GM13976 (cell line): ENCODE data around the gene CFAP74.

Source experiments
- DNase-seq: peaks from one replicate; pipeline ENCODE4 v3.0.0; 2012; ENCODE audit warnings: low spot score
- CTCF ChIP-seq: IDR thresholded peaks from 2 replicates; pipeline ENCODE4 v1.5.1; 2012; ENCODE audit warnings: borderline replicate concordance, mild to moderate bottlenecking; ENCODE audit not compliant: insufficient read depth; ENCODE audit errors: extremely low read depth, missing control alignments, control extremely low read depth
- in situ Hi-C: fragments of 300-500 bp; cut with MboI; formaldehyde crosslinking; loops from one replicate; pipeline ENCODE4 v1.12.0; 2022; ENCODE audit warnings: low sequenced_read_pairs, mixed read lengths, inconsistent platforms; ENCODE audit not compliant: unreplicated experiment

CFAP74 gene

GRCh38 chr1:1959840-1960479 lies 43.6 kb downstream of the CFAP74 start:
- peak; percentile 79 for TF ChIP-seq CTCF
- in situ Hi-C loops: no loop called here
- DNase-seq: peak; percentile 91

GRCh38 chr1:1959459-1959839 lies 44.1 kb downstream of the CFAP74 start:
- in situ Hi-C loops: no loop called here

GRCh38 chr1:1958071-1958541 lies 45.5 kb downstream of the CFAP74 start:
- TF ChIP-seq CTCF: no peak
- no peak for DNase-seq
- in situ Hi-C loops: no loop called here

More at GRCh38 chr1:1959459-1959839, 44.1 kb downstream of the CFAP74 start:
- DNase-seq: no peak
- no peak for TF ChIP-seq CTCF

- DNase-seq: no peak
- in situ Hi-C loops: no loop called here
- no peak for TF ChIP-seq CTCF
Observed at GRCh38 chr1:1957533-1957961, 46.0 kb downstream of the CFAP74 start.

- TF ChIP-seq CTCF: no peak
- in situ Hi-C loops: no loop called here
- no peak for DNase-seq
Observed at GRCh38 chr1:1956586-1957532, 46.7 kb downstream of the CFAP74 start.

- TF ChIP-seq CTCF: no peak
- no peak for DNase-seq
- in situ Hi-C loops: no loop called here
Observed at GRCh38 chr1:1956101-1956500, 47.5 kb downstream of the CFAP74 start.
